ENCODE data around the gene GID8.

GRCh38 chr20:62952968-62953838 is 15.3 kb downstream of the GID8 start:
- TF ChIP-seq CTCF (conservative IDR thresholded peaks at IDR 0.05; ENCODE audit: low read depth, low read length) (no peak), EZH2 (IDR thresholded peaks at IDR 0.05; ENCODE audit: borderline replicate concordance, low read depth, low read length, poor library complexity, severe bottlenecking) (no peak)

All from A673 (cell line).